Skeletal muscle cell (primary cell): ENCODE measurements around the gene CD40LG.
A peak's percentile ranks its signal among the peaks of the same experiment; 100 is the strongest.

Source experiments
- DNase-seq: peaks from one replicate; pipeline ENCODE4 v3.0.0-alpha.2; 2010; ENCODE audit warnings: low read depth
- H3K4me3 ChIP-seq: 2 replicates; pipeline ENCODE4 v1.5.1; 2011; ENCODE audit warnings: low read depth, mild to moderate bottlenecking, control low read depth, low read length, moderate library complexity

The CD40LG gene

GRCh38 chrX:136689436-136689835, 41.5 kb downstream of the CD40LG start:
- no peak overlapping the region for H3K4me3 ChIP-seq
- peak; percentile 32 for DNase-seq

DNA sequence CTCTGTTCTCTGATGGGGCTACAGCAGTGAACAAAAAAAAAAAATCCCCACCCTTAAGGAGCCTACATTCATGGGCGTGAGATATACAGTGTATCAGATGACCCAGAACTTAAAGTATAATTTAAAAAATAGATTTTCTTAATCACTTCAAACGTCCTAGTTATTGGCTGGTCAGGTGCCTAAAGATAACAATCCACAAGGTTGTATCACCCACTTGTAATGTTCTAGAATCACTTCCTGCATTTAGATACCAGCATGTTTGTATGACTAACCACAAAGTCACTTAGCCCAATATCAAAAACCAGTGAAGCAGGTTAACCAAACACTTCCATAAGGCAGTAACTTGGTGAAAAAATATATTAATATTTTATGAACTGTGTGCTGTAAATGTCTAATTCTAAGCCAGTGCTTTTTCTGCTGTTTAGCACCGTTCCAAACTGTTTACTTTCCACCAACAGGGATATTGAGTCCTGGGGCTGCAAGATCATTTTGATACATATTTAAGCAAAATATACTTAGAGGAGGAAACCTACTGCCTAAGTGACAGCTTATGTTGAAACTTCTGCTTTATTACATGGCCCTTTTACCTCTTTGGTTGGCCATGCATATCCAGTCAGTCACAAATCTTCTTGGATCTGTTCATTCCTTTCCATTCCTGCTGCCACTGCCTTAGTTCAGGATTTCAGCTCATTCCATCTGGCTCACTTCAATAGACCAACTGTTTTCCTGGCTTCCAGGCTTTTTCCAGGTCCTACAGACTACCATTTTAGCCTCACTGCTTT, 43.3 kb downstream of the CD40LG start:
- DNase-seq: no peak
- H3K4me3 ChIP-seq: no peak overlapping the region

DNA sequence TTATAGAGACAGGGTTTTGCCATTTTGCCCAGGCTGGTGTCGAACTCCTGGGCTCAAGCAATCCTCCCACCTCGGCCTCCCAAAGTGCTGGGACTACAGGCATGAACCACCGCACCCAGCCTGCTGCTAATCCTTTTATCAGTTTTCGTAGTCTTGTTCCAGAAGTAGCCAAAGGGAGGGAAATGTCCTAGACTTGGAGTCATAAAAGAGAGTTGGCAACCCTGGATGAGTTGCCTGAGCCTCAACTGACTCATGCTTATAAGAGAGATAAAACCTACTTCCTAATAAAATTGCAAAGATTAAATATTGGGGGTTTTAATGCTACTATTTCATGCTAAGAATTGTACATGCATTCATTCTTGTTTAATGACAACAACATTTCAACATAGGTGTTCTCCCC, 44.3 kb downstream of the CD40LG start:
- DNase-seq: no peak
- no peak overlapping the region for H3K4me3 ChIP-seq

- peak; percentile 20 for DNase-seq
- H3K4me3 ChIP-seq: no peak overlapping the region
These were observed 46.6 kb downstream of the CD40LG start for GRCh38 chrX:136694431-136695087.

DNA sequence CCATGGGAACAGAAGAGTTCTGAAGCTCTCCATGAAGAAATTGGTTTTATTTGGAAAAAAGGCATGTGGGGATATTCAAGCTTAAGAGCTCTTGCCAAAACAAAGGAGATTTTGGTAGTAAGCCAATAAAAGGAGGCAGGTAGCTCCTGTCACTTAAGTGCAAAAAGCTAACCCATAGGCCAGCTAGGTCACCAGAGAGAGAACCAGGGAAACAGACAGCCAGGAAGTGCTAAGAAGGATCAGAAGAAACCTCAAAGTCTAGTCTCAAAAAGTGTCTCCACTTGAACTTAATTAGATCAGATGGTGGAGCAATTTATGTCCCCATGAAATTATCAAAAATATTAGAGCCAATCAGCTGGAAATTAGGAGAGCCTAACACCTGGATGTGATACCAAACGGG, 49.2 kb downstream of the CD40LG start:
- no peak for DNase-seq
- no peak overlapping the region for H3K4me3 ChIP-seq

DNA sequence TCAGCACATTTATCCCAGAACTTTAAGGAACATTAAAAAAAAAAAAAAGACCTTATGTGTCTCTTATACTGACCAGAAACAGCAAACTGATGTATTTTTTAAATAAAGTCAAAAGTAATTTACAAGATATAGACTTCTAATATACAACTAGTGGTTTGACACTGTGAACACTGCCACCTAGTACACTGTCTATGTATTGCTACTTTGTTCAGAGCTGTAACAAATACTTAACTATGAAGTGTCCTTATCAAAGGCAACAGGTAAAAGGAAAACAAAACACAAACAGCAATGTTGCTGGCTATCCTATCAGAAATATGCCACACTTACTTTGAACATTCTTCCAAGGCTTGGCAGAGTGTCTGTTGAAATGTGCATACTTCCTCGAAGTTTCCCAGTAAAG, 60.4 kb downstream of the CD40LG start:
- no peak overlapping the region for H3K4me3 ChIP-seq
- DNase-seq: no peak
